ENCODE measurements around the gene RAB3D. TPM values are rescaled to one million over a fixed set of nuclear protein-coding genes. Genes with fewer than 3 reads are reported as not detected.
A peak's percentile ranks its signal among the peaks of the same experiment; 100 is the strongest.

RAB3D gene
- total and polyA plus RNA-seq, 10 of the 15 experiments (the other 5 are each of a cell fraction or from before 2014, with no cell fraction given): 1.1 to 15.7 (median 6.2) TPM

GRCh38 chr19:11374433-11375142 lies 35.1 kb upstream of the RAB3D start, which contains the start of gene SWSAP1 (continued):
- TF ChIP-seq ZBTB40 (IDR thresholded peaks at IDR 0.05; ENCODE audit: borderline replicate concordance) (peak; percentile 82; the same call in 1 of the 2 replicates), JUND (IDR thresholded peaks at IDR 0.05; ENCODE audit: low read depth, low read length) (no peak), MYC (IDR thresholded peaks at IDR 0.05; ENCODE audit: insufficient read depth, insufficient read length, insufficient replicate concordance, low read length, severe bottlenecking) (peak; percentile 67), CEBPB (IDR thresholded peaks at IDR 0.05; ENCODE audit: borderline replicate concordance in 1 of 2, low read depth in 2 of 2, low read length in 2 of 2) (no peak), RCOR1 (conservative IDR thresholded peaks at IDR 0.05; ENCODE audit: low read depth, low read length) (no peak; the same call in 1 of the 2 replicates), HCFC1 (IDR thresholded peaks at IDR 0.05; ENCODE audit: low read length) (peak; percentile 43), FOS (IDR thresholded peaks at IDR 0.05; ENCODE audit: borderline replicate concordance, extremely low read depth, insufficient read length) (peak; percentile 64), KAT2A (conservative IDR thresholded peaks at IDR 0.05; ENCODE audit: control insufficient read depth, low read depth, low read length) (no peak), YY1 (IDR thresholded peaks at IDR 0.05; ENCODE audit: low read depth, low read length) (peak; percentile 87), ZNF622 (IDR thresholded peaks at IDR 0.05) (no peak), RB1 (IDR thresholded peaks at IDR 0.05; ENCODE audit: borderline replicate concordance) (peak; percentile 71; the same call in 1 of the 2 replicates), SIX5 (IDR thresholded peaks at IDR 0.05; ENCODE audit: low read depth, low read length, severe bottlenecking) (no peak), ASH2L (IDR thresholded peaks at IDR 0.05; ENCODE audit: borderline replicate concordance, low read depth) (0 out of 2 replicates have a peak, but pooled peaks have one; percentile 72), NR2F1 (conservative IDR thresholded peaks at IDR 0.05) (no peak), CHD1 (IDR thresholded peaks at IDR 0.05; ENCODE audit: low read depth, low read length) (no peak), DPF2 (IDR thresholded peaks at IDR 0.05) (peak; percentile 86), POU2F2 (IDR thresholded peaks at IDR 0.05; ENCODE audit: borderline replicate concordance, low read depth, low read length) (no peak; the same call in 2 of the 3 replicates), KLF5 (IDR thresholded peaks at IDR 0.05; ENCODE audit: partially characterized antibody) (peak; percentile 91), SRF (IDR thresholded peaks at IDR 0.05; ENCODE audit: low read depth in 2 of 2, low read length in 2 of 2) (no peak), PBX3 (IDR thresholded peaks at IDR 0.05; ENCODE audit: insufficient replicate concordance, low read depth, low read length) (peak; percentile 97), ZNF274 (IDR thresholded peaks at IDR 0.05; ENCODE audit: insufficient read depth, insufficient read length) (no peak), RAD21 (IDR thresholded peaks at IDR 0.05; ENCODE audit: insufficient read depth, low read depth, low read length) (no peak), HSF1 (IDR thresholded peaks at IDR 0.05; ENCODE audit: low read depth, low read length) (no peak), PML (IDR thresholded peaks at IDR 0.05; ENCODE audit: low read length) (peak; percentile 86; the same call in 1 of the 2 replicates), RELA (IDR thresholded peaks at IDR 0.05; ENCODE audit: borderline replicate concordance, partially characterized antibody) (peak; percentile 67)

Data from GM12878 (cell line).